GM21786 (cell line): ENCODE measurements around the gene SIAH1.
A peak's percentile ranks its signal among the peaks of the same experiment; 100 is the strongest.
"Not testable (repeated sequence)": the region's sequence is repeated elsewhere in the genome, so short reads cannot be mapped to it uniquely, and the experiment has no call there.

Experiments used
- ATAC-seq: cut with Tn5 transposase; IDR thresholded peaks from one replicate; pipeline ENCODE4 v1.9.1; 2021; ENCODE audit not compliant: unreplicated experiment

Gene SIAH1

DNA sequence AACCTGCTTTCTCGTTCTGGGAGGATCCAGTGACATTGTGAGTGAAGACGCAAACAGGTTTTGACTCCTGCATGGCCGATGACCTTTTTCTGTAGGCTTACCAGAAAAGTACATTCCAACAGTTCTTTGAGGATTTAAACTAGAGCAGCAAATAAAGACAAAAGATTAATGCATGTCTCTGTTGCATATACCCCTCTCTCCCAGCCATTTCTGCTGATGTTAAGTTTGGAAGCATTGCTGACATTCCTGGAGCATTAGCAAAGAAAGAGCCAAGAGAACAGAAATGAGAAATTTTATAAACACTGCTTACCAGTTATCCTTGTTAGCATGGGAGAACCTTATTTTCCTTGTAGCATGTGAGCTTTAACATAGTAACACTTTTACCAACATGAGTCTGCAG is 49.3 kb downstream of the SIAH1 start:
- no peak for ATAC-seq

GRCh38 chr16:48334325-48334724 is 50.9 kb downstream of the SIAH1 start:
- ATAC-seq, result no peak

GRCh38 chr16:48332978-48333377 is 52.2 kb downstream of the SIAH1 start:
- ATAC-seq, result no peak

- no peak for ATAC-seq
Observed at GRCh38 chr16:48330841-48331192, 54.4 kb downstream of the SIAH1 start.

- no peak for ATAC-seq
Observed at GRCh38 chr16:48330189-48330840, 54.9 kb downstream of the SIAH1 start.

DNA sequence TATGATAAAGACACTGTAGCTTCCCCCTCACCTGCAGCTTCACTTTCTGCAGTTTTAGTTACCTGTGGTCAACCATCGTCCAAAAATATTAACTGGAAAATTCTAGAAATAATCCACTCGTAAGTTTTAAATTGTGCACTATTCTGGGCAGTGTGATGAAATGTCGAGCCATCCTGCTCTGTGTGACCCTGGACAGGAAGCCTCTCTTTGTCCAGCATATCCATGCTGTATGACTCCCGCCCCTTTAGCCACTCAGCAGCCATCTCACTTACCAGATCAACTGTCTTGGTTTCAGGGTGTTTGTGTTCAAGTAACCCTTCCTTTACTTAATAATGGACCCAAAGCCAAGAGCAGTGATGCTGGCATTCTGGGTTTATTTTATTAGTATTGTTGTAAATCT is 56.1 kb downstream of the SIAH1 start:
- no peak for ATAC-seq

DNA sequence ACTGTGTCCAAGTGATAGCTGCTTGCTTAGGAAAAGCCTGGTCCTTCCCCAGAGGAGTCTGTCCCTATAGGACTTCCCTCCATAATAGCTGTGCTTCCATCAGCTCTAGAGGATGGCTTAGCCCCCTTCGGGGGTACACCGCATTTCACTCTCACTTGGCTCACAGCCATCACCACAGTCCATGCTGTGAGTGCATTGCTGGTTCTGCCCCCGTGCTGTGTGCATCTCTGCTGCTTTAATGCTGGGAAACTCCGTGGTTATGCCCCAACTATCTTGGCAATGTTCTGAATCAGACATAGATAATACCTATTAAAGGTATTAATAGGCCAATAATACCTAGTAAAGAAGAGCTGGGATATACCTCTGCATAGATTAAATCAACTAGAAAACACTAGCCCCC is 58.3 kb downstream of the SIAH1 start:
- ATAC-seq, result no peak

DNA sequence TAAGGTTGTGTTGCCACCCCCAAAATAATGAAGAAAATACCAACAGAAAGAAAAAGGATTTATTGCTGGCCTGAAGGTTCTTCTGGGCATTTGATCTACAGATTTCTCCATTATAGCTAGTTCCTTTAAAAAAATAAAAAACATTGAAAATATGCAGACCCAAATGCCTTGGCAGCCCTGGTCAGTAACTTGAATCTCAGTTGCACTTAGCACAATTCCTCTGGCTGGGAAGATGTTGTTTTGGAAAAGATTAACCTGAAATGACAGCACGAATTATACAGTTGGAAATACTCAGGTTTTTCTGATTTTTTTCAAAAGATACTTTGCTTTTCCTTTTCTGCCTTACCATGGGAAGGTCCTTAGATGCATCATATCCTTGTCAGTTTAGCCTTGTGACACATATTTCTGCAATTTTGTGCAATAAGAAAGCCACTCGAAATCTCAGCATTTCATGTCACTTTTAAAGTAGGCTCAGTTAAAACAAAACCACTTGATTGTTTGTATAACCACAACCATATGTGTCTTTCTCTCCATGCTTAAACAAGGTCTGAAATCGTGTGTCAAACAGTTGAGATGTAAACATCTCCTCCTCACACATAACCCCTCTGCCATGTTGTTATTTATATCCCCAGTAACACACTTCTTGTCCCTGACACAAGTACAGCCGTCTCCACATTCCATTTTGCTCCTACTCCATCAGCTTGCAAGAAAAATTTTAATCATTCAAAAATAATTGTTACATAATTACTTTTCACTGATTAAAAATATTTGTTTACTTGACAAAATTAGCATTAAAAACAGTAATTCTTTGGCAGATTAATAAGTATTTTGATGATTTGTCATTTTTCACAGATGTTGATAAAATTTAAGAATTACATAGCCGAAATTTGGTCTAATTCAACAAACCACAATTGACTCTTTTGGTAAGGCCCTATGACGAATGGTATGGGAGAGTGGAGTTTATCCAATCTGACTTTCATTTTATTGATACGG is 61.1 kb downstream of the SIAH1 start:
- no peak for ATAC-seq

- ATAC-seq, result no peak
Observed at GRCh38 chr16:48321317-48322036, 63.7 kb downstream of the SIAH1 start.

- ATAC-seq, result peak; percentile 56
Observed at GRCh38 chr16:48318630-48319029, 66.6 kb downstream of the SIAH1 start.

GRCh38 chr16:48317614-48318315 is 67.4 kb downstream of the SIAH1 start:
- ATAC-seq, result no peak

- ATAC-seq, result no peak
Observed at GRCh38 chr16:48317026-48317425, 68.2 kb downstream of the SIAH1 start.

DNA sequence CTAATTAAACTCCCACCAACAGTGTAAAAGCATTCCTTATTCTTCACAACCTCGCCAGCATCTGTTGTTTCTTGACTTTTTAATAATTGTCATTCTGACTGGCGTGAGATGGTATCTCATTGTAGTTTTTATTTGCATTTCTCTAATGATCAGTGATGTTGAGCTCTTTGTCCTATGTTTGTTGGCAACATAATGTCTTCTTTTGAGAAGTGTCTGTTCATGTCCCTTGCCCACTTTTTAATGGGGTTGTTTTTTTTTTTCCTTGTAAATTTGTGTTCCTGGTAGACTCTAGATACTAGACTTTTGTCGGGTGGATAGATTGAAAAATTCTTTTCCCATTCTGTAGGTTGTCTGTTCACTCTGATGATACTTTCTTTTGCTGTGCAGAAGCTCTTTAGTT is 71.3 kb downstream of the SIAH1 start:
- ATAC-seq, result not testable (repeated sequence)

DNA sequence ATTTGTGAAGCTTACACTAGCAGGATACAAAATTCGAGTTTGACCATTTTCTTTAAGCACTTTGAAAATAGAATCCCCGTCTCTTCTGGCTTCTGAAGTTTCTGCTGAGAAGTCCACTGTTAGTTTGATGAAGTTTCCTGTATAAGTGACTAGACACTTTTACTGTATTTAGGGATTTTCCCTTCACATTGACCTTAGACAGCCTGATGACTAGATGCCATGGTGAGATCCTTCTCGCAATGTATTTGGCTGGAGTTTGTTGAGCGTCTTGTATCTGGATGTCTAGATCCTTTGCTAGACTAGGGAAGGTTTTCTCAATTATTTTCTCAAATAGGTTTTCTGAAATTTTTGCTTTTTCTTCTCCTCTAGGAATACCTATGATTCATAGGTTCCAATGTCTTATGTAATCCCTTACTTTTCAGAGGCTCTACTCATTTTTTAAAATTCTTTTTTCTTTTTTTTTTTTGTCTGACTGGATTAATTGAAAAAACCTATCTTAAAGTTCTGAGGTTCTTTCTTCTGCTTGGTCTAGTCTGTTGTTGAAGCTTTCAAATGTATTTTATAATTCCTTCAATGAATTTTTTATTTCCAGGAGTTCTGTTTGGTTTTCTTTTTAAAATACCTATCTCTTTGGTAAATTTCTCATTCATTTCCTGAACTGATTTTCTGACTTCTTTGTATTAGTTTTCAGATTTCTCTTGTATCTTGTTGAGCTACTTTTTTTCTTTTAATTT is 74.1 kb downstream of the SIAH1 start:
- no peak for ATAC-seq
